Jurkat, Clone E6-1 (cell line): Measurements from ENCODE around the gene PXDC1.
"Not testable (repeated sequence)": the region's sequence is repeated elsewhere in the genome, so short reads cannot be mapped to it uniquely, and the experiment has no call there.

ENCODE experiments used
- DNase-seq: peaks from one replicate; pipeline ENCODE4 v3.0.0-alpha.2; 2011; ENCODE audit warnings: low read depth, low spot score
- H3K4me3 ChIP-seq: 2 replicates; pipeline ENCODE4 v1.5.1; 2011; ENCODE audit warnings: mild to moderate bottlenecking, low read length, control low read depth, moderate library complexity

PXDC1 gene

GRCh38 chr6:3784885-3785744 lies 33.6 kb upstream of the PXDC1 start:
- H3K4me3 ChIP-seq, result no peak overlapping the region
- no peak for DNase-seq

- H3K4me3 ChIP-seq, result no peak overlapping the region
- no peak for DNase-seq
Measured at GRCh38 chr6:3784423-3784822, 32.9 kb upstream of the PXDC1 start.

- no peak overlapping the region for H3K4me3 ChIP-seq
- DNase-seq, result no peak
Measured at GRCh38 chr6:3782876-3783832, 31.6 kb upstream of the PXDC1 start.

- DNase-seq, result no peak
- H3K4me3 ChIP-seq, result no peak overlapping the region
Measured at GRCh38 chr6:3781504-3781903, 30.0 kb upstream of the PXDC1 start.

GRCh38 chr6:3779574-3779849 lies 28.0 kb upstream of the PXDC1 start:
- no peak overlapping the region for H3K4me3 ChIP-seq
- no peak for DNase-seq

- no peak overlapping the region for H3K4me3 ChIP-seq
- DNase-seq, result no peak
Measured at GRCh38 chr6:3778701-3779573, 27.4 kb upstream of the PXDC1 start.

- no peak overlapping the region for H3K4me3 ChIP-seq
- no peak for DNase-seq
Measured at GRCh38 chr6:3777730-3778461, 26.4 kb upstream of the PXDC1 start.

GRCh38 chr6:3776881-3777507 lies 25.5 kb upstream of the PXDC1 start:
- DNase-seq, result no peak
- H3K4me3 ChIP-seq, result no peak overlapping the region

- no peak overlapping the region for H3K4me3 ChIP-seq
- no peak for DNase-seq
Measured at GRCh38 chr6:3775847-3776246, 24.3 kb upstream of the PXDC1 start.

- no peak overlapping the region for H3K4me3 ChIP-seq
- no peak for DNase-seq
Measured at GRCh38 chr6:3775386-3775785, 23.9 kb upstream of the PXDC1 start.

GRCh38 chr6:3773678-3774298 lies 22.3 kb upstream of the PXDC1 start:
- DNase-seq, result no peak
- H3K4me3 ChIP-seq, result no peak overlapping the region

GRCh38 chr6:3772127-3772999 lies 20.9 kb upstream of the PXDC1 start:
- DNase-seq, result not testable (repeated sequence)

GRCh38 chr6:3771407-3772011 lies 20.0 kb upstream of the PXDC1 start:
- H3K4me3 ChIP-seq, result no peak overlapping the region
- no peak for DNase-seq

More at GRCh38 chr6:3772127-3772999, 20.9 kb upstream of the PXDC1 start:
- H3K4me3 ChIP-seq, result not testable (repeated sequence)

GRCh38 chr6:3770023-3770720 lies 18.7 kb upstream of the PXDC1 start:
- H3K4me3 ChIP-seq, result no peak overlapping the region
- no peak for DNase-seq

- no peak overlapping the region for H3K4me3 ChIP-seq
- DNase-seq, result no peak
Measured at GRCh38 chr6:3769610-3770009, 18.1 kb upstream of the PXDC1 start.

- no peak overlapping the region for H3K4me3 ChIP-seq
- no peak for DNase-seq
Measured at GRCh38 chr6:3768502-3768901, 17.0 kb upstream of the PXDC1 start.
